ENCODE measurements around the gene C1QB.

The C1QB gene, protein sequence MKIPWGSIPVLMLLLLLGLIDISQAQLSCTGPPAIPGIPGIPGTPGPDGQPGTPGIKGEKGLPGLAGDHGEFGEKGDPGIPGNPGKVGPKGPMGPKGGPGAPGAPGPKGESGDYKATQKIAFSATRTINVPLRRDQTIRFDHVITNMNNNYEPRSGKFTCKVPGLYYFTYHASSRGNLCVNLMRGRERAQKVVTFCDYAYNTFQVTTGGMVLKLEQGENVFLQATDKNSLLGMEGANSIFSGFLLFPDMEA

GRCh38 chr1:22652881-22653316, at the start of gene C1QB:
Gene C1QB (plus strand): TSS chr1:22653236. CDS start chr1:22659463, 6,227 bp downstream.
- no peak for DNase-seq

DNA sequence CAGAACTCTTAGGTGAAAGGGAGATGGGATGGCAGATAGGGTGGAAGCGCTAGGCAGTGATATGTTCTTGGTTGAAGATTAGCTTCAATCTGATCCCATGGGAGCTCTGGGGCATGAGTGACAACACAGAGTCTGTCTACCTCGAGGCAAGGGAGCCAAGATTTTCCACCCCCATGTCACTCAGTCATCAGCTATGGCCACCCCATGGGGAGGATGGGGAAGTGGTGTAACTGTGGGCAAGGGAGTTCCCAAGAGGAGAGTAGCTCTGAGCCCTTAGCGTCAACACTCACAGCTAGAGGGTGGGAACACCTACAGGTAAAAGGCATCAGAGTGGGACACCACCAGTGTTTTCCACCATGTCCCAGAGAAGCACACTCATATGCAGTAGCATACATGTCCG, 46.9 kb upstream of the C1QB start:
- DNase-seq: no peak

GRCh38 chr1:22607154-22607553, 45.9 kb upstream of the C1QB start:
- DNase-seq: no peak

DNA sequence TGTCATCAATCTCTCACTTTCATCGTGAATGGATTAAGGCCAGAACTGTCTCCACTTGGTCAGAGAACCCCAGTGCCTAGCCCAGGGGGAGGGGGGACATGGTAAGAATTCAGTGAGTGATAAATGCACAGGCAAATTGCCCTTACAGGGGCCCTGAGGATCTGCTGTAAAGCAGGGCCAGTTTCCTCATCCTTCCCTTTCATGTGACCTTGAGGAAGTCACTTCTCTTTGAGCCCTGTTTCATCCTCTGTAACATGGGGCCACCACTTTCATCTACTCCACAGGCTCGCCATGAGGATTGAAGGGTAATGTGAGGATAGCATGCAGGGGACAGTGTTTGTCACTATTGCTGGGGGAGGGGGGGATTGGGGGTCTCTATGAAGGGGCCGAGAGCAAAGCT, 44.7 kb upstream of the C1QB start:
- no peak for DNase-seq

DNA sequence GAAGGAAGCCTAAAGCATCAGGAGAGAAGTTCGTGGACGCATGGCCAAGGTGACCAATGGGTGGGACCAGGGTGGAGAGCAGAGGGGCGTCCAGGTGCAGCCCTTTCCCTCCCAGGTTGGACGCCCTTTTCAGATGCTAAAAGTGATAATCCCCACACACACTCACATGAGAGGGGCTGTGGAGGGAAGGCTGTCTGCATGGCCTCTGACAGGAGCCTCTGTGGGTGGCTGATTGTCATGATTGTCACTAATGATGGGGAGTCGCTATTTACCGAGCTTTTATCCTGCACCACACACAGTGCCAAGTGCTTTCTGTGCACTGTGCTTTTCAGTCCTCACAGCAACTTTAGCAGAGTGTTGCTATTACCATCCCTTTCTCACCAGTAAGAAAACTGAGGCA, 43.7 kb upstream of the C1QB start:
- no peak for DNase-seq

DNA sequence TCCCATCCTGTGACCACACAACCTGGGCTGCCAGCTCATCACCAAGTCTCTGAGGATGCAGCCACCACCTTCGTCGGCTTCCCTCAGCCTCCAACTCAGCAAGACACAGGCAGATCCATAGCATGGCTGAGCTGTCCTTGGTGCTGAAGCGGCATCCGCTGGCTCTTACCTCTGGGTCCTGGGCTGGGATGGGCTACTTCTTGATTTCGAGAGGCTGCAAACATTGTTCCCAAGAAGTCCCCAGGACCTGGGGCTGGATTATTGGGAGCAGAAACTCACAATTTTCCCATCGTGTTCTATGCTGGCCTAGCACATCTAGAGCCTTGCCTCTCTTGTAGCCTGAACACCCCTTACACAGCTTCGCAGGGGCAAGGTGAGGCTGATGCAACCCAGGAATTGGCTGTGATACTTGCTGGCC, 41.5 kb upstream of the C1QB start:
- DNase-seq: no peak

DNA sequence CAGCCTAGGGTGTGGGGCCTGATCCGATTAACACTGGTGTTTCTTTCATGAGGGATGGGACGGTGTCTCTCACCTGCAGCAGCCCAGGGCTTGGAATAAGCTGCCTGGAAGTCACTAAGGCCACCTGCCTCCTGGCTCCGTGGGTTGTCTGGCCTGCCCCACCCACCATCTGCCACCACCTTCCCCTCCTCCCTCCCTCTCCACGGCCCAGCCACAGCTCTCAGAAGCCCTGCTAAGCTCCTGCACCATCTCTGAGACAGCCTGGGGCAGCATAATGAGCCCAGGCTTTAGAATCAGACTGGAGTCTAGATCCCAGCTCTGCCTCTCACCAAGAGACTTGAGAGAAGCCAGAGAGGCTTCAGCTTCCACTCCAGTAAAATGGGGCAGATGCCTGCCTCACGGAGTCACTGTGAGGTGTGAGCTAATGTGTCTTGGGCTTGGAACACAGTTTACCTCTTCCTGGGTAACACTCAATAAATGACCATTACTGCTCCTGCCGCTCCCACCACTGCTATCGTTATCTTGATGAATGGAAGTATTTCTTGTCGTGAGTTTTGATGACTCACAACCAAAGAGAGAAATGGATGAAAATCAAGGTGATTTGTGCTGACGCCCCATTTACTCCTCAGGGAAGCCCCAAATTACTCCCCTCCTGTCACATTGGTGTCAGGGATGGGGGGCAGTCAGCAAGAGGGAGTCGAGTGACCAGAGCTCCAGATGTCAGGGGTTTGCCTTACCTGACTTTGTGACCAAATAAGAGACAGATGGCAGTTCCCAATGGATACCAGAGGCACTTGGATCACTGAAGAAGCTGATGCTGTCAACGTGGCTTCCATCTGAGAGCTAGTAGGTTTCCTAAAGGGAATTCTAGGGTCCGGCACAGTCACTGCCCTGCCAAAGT, 40.1 kb upstream of the C1QB start:
- no peak for DNase-seq

GRCh38 chr1:22613572-22613918, 39.5 kb upstream of the C1QB start:
- DNase-seq: no peak

GRCh38 chr1:22613951-22614350, 39.1 kb upstream of the C1QB start:
- no peak for DNase-seq

DNA sequence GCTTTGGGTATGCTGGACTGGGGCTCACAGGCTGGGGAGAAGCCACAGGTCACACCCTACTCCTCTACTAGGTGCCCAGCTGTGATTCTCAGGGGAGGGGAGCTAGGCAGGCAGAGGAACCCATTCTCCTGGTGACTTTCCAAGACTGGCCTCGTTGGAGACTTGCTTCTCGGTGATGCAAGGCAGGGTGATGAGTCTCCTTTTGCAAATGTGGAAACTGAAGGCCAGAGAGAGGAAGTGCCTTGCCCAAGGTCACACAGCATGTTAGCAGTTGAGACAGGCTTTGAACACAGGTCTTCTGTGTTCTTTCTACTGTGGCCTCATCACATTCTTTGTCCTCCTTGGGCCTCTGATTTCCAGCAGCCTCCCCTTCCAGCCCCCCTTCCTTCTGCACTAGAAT, 37.1 kb upstream of the C1QB start:
- no peak for DNase-seq

GRCh38 chr1:22616571-22616970, 36.5 kb upstream of the C1QB start:
- no peak for DNase-seq

DNA sequence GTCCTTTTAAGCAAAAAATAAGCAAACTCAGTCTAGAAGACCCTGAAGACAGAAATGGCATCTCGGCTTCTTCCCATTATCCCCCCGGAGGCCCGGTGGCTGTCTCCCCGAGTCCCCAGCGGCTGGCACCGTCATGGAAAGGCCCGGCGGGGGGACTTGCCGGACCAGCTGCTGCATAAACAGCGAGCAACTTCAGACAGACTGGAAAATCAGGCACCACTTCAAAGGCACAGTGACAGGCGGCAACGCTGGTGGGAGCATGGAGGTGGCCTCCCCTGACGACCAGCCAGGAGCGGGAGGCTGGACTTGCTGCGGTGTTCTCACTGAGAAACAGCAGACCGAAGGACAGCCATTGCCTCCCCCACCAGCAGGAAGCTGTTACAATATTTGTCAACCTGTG, 35.0 kb upstream of the C1QB start:
- no peak for DNase-seq

DNA sequence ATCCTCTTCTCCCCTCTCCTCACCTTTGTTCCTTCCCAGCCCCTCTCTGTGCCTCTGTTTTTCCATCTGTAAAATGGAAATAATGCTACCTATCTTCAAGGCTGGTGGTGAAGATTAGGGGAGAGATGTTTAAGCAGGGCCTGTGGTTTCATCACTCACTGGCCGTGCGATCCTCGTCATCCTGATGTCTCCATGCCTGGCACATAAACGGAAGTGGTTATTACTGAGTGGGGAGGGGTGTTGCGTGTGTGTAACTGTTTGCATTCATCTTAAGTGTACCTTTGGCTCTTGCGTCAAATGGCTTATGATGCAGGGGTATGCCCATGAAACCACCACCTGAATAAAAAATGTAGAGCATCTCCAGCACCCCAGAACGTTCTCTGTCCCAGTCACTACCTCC, 33.8 kb upstream of the C1QB start:
- no peak for DNase-seq

DNA sequence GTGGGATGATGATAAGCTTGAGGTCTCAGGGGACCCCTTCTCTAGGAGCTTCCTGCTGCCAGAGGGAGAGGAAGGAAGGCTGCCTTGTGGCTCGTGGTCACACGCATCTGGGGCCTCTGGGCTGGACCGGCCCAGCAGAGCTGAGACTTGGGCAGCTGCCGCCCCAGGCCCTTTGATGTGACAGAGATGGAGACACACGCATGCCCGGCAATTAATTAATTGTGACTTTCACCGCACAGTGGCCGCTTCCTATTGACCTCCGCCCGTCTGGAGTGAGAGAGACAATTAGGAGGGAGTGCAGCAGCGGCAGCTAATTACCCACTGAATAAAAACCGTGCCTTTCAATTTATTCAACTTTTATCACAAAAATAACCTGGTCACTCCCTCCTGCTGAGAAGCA, 33.2 kb upstream of the C1QB start:
- DNase-seq: no peak

- no peak for DNase-seq
Measured at GRCh38 chr1:22621761-22622160, 31.3 kb upstream of the C1QB start.

DNA sequence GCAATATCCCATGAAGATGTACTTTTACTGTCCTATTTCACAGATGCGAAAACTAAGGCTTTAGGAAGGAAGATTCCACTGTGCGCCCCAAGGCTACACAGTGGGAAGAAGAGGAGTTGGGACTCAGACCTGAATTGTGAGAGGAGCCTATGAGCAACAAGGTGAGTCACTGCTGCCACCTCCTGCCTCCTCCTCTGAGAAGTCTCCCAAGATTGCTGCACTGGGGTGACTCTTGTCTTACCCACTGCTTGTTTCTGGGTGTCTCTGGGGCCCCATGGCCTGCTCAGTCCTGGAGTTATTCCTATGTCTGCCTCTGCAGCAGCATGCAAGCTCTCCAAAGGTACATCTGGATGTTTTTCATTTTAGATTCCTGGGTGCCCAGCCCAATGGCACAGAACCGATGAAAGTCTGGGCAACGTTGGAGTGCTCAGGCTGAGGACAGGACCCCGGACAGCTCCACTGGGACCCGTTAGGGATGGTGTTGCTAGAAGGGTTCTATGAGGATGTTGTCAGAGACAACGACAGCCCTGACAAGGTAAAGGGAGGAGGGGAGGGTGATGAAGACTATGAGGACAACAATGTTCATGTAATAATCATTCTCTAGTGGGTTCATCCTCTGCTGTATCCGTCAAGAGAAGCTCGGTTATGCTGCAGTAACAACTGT, 27.6 kb upstream of the C1QB start:
- DNase-seq: no peak

GRCh38 chr1:22626237-22627157, 26.5 kb upstream of the C1QB start:
- no peak for DNase-seq

DNA sequence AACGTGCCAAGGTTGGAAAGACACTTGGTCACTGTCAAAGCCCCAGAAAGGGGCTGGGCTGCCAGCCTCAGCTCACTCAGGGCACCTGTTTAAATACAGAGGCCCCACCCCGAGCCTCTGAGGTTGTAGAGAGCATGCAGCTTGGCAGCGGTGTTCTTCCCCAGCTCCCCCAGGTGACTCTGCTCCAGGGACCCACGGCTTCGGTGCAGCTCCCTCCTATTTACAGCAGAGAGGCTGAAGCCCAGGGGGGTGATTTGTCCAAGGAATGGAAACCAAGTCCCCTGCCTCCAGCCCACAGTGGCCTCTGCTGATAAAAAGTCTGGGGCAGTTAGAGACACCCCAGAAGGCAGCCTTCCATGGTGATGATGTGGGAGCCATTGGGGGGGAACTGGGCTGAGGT, 25.7 kb upstream of the C1QB start:
- DNase-seq: no peak

DNA sequence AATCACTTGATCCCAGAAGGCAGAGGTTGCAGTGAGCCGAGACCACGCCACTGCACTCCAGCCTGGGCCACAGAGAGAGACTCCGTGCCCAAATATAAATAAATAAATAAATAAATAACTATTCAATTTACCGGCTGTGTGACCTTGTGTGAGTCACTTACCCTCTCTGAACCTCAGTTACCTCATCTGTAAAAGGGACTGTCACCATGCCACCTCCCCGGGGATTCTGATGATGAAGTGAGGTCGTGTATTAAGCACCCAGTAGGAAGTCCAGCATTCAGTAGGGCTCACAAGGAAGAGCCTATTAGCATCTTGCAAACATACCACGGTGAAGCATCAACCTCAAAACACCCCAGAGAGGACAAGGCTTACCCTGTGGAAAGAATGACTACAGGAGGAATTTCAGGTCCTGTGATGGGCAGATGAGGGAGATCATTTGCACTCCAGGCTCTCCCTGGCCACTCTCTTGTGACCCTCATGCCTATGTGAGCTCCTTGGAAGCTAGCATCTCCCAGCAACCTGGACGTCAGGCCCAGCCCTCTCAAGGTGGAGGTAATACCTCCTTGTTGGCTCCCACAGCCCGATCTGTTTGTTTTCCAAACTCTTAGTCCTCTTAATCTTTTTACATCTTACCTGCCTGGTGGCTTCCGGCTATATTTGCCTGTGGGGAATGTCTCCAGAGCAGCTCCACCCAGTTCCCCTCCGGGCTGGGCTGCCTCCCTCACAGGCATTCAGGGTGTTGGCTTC, 24.2 kb upstream of the C1QB start:
- no peak for DNase-seq

DNA sequence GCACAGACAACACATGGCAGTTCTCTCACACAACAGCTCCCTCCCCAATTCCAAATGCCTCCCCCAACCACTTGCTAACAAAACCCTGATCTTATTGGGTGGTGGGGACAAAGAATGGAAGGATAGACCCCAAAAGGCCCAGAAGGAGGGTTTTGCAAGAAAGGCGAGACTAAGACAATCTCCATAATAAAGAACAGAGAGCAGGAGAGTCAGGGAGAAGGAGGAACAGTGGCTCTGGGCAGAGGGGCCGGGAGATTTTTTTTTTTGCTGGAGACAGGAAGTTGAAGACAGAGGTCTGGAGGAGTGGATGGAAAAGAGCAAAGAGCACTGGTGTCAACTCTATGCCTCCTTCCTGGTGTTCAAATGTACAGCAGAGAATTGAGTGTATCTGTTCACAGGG, 23.1 kb upstream of the C1QB start:
- DNase-seq: no peak

DNA sequence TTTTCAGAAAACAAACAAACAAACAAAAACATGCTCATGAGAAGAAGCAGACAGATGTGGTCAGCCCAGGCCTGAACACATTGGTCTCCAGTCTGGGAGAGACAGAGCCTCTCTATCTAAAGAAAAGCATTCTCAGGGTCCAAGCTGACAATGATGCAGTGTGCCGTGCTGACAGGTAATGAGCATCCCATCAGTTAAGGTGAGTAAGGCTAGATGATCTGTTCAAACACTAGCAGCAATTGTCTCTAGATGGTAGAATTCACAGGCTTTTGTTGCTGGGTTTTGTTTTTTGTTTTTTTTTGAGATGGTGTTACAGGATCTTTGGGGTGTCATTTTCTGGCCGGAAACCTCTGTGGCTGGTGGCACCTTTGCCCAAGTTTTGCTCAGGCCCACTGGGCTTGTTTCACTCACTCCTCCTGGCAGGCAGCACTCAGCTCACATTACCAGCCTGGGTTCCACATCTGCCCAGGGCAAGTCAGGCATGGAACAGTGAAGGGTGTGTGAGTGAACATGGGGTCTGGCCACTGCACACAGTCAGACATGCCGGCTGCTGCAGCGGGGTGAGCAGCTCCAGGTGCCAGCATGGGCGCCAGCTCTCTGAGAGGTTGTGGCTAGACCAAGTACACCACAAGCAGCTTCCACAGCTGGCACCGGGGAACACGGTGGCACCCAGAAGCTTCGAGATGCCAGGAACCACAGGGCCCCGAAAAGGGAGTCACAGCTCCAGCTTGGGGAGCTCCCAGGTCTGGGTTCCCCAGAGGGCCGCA, 19.2 kb upstream of the C1QB start:
- DNase-seq: no peak

Data from CD4-positive, alpha-beta T cell treated with Interleukin-10 for 1 hour (primary cell).